Body of pancreas (tissue), 4 donors: ENCODE data around the gene GUCY1B1.

Source experiments
- CTCF ChIP-seq, 7 experiments: fragments of 450-650 bp in 4 of 7; fragments of 200-600 bp in 3 of 7; sonication (generic) in 3 of 7; IDR thresholded peaks; one replicate each; pipeline ENCODE4 v1.5.1; 2016 to 2019; ENCODE audit warnings: antibody characterized with exemption in 7 of 7
- POLR2A ChIP-seq, 3 donors: fragments of 450-650 bp; IDR thresholded peaks; one replicate each; pipeline ENCODE4 v1.6.1; 2016; ENCODE audit warnings: antibody characterized with exemption in 3 of 3, mild to moderate bottlenecking in 2 of 3

DNA sequence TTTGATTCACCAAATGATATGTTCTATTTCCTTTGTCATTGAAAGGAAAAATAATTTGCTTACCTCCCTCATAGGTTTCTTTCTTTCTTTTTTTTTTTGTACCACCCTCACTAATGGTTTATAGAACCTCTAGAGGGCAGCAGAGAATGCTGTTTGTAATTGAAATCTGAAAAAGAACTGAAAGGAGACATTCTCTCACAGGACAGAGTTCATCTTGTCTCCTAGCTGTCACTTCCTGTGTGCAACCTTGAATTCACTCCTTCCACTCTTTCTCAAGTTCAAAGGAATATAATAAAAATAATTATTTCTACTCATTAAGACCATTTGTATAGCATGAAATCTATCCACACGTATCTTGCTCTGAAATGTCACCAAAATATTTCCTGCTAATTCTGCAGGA lies 51.0 kb downstream of the GUCY1B1 start:
- peak; percentile 42 to 81 (median 68) for TF ChIP-seq CTCF (IDR thresholded peaks at IDR 0.05)
- no peak for TF ChIP-seq POLR2A (IDR thresholded peaks at IDR 0.05)
